Hematopoietic multipotent progenitor cell treated with erythropoietin and hydrocortisone succinate and interleukin-3 and kit ligand, for 4 days (in vitro differentiated cells): ENCODE measurements around the gene KLK1.
A peak's percentile ranks its signal among the peaks of the same experiment; 100 is the strongest.
"Not testable (repeated sequence)": the region's sequence is repeated elsewhere in the genome, so short reads cannot be mapped to it uniquely, and the experiment has no call there.

Experiments
- DNase-seq: peaks from one replicate; pipeline ENCODE4 v3.0.0-alpha.2; 2015

The KLK1 gene

GRCh38 chr19:50791594-50792271 lies 31.9 kb downstream of the KLK1 start:
- no peak for DNase-seq

GRCh38 chr19:50790922-50791467 lies 32.6 kb downstream of the KLK1 start:
- no peak for DNase-seq

- DNase-seq = no peak
Measured at GRCh38 chr19:50790396-50790795, 33.2 kb downstream of the KLK1 start, which contains the start of gene ACP4. ACP4 (plus strand) TSS chr19:50790415; CDS start chr19:50790415, 0 bp downstream.

- DNase-seq = no peak
Measured at GRCh38 chr19:50785329-50785728, 38.3 kb downstream of the KLK1 start.

DNA sequence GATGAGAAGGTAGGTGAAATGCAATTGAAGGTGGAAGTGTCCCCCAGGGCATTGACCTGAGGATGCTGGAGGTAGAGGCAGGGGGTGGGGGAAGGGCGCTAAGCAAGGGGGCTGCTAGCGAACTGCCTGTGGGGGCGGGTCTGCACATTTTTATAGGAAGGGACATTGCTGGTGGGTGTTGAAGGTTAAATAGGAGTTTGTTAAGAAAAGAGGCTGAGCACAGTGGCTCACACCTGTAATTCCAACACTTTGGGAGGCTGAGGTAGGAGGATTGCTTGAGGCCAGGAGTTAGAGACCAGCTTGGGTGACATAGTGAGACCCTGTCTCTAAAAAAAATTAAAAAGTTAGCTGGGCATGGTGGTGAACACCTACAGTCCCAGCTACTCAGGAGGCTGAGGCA lies 38.9 kb downstream of the KLK1 start:
- DNase-seq = no peak

DNA sequence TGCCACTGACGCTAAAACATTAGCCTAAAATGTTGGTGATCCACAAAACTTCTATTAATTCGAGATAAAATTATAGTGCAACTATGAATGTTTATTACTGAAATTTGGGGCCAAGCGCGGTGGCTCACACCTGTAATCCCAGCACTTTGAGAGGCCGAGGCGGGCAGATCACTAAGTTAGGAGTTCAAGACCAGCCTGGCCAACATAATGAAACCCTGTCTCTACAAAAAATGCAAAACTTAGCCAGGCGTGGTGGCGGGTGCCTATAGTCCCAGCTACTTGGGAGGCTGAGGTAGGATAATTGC lies 39.8 kb downstream of the KLK1 start:
- DNase-seq = not testable (repeated sequence)

- DNase-seq = no peak
Measured at GRCh38 chr19:50780753-50781435, 42.7 kb downstream of the KLK1 start.

GRCh38 chr19:50779504-50780457 lies 43.8 kb downstream of the KLK1 start:
- no peak for DNase-seq

DNA sequence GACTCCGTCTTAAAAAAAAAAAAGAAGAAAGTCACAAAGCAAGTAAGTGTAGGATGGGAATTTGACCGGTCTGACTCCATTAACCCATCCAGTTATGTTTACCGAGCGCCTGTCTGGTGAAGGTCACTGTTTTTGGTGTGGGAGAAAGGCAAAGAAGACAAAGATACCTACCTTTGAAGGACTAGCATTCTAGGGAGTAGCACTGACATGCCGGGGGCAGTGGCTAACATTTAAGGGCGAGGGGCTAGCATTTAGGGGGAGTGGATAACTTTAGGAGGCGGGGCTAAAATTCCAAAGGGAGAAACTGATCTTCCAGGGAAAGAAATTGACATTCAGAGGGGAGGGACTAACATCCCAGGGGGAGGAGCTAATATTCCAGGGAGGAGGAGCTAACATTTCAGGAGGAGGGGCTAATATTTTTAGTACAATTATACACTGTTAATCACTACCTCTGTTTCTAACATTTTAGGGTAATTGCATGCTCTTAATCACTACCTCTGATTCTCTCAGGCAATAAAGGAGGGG lies 44.6 kb downstream of the KLK1 start:
- no peak for DNase-seq

- peak; percentile 62 for DNase-seq
Measured at GRCh38 chr19:50777830-50778303, 45.7 kb downstream of the KLK1 start.

DNA sequence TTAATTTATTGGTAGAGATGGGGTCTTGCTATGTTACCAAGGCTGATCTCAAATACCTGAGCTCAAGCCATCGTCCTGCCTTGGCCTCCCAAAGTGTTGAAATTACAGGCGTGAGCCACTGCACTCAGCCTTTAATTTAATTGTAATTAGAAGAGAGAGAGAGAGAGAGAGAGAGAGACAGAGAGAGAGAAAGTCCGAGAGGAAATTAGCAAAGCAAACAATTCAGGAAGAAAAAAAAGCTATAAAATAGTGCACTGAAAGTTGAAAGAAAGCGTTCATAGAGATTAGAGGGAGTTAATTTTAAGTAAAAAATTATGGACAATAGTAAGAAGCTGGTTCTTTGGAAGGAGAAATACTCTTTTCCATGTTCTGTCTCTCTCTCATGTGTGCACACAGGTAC lies 46.3 kb downstream of the KLK1 start:
- no peak for DNase-seq

- no peak for DNase-seq
Measured at GRCh38 chr19:50776131-50776530, 47.5 kb downstream of the KLK1 start.

DNA sequence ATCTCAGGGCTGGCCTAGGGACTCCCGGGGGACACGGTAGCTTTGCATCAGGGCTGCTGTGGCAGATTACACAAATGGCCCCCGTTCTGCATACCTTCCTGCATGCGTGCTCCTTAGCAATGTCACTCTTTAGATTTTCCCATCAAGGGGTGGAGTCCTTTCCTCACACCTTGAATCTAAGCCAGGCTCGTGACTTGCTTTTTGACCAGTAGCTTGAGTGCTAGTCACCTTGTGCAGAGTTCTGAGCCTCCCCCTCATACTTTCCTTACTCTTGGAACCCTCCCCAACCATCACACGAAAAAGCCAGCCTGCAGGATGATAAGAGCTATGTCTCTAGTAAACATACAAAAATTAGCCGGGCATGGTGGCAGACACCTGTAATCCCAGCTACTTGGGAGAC lies 50.1 kb downstream of the KLK1 start:
- DNase-seq = not testable (repeated sequence)

DNA sequence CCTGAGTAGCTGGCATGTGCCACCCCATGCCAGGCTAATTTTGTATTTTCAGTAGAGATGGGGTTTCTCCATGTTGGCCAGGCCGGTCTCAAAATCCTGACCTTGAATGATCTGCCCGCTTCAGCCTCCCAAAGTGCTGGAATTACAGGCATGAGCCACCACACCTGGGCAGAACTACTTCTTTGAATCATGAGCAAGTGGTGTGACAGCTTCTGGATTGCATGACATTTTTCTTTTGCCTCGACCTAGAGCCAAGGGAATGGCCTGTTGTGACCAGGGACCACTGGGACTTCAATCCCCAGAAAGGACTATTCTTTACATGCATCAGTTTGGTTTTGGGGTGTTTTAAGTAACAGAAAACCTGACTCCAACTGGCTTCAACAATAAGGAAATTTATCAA lies 50.7 kb downstream of the KLK1 start:
- not testable (repeated sequence) for DNase-seq

- DNase-seq = peak; percentile 62
Measured at GRCh38 chr19:50772476-50772875, 51.1 kb downstream of the KLK1 start.

GRCh38 chr19:50770888-50771287 lies 52.7 kb downstream of the KLK1 start:
- DNase-seq = no peak

DNA sequence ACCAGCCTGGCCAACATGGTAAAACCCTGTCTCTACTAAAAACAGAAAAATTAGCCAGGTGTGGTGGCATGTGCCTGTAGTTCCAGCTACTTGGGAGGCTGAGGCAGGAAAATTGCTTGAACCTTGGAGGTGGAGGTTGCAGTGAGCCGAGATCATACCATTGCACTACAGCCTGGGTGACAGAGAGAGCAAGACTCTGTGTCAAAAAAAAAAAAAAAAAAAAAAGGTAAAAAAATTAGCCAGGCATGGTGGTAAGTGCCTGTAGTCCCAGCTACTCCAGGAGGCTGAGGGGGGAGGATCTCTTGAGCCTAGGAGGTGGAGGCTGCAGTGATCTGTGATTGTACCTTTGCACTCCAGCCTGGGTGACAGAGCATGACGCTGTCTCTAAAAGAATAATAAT lies 53.4 kb downstream of the KLK1 start, which contains the start of gene GPR32:
Gene GPR32 (plus strand): TSS at position 301 of the 400 bp plus-strand sequence. CDS start 137 bp downstream, outside the sequence.
- not testable (repeated sequence) for DNase-seq
